Chondrocyte (in vitro differentiated cells): ENCODE data around the gene GPR37L1. TPM values are rescaled to one million over a fixed set of nuclear protein-coding genes. Genes with fewer than 3 reads are reported as not detected.

Experiments
- DNase-seq: peaks from one replicate; pipeline ENCODE4 v3.0.0; 2021; ENCODE audit warnings: mixed read lengths, low spot score
- H3K27ac Mint-ChIP-seq: one replicate; pipeline ENCODE4 v1.8.0; 2021; ENCODE audit warnings: mild to moderate bottlenecking, moderate library complexity, mixed read lengths; ENCODE audit not compliant: unreplicated experiment
- H3K27me3 Mint-ChIP-seq: 2 replicates; pipeline ENCODE4 v1.8.0; 2021; ENCODE audit warnings: low read depth, mixed read lengths
- H3K36me3 Mint-ChIP-seq: 2 replicates; pipeline ENCODE4 v1.8.0; 2021; ENCODE audit warnings: low read depth, mixed read lengths
- H3K4me1 Mint-ChIP-seq: 2 replicates; pipeline ENCODE4 v1.8.0; 2021; ENCODE audit warnings: low read depth, mild to moderate bottlenecking, mixed read lengths
- H3K4me3 Mint-ChIP-seq: one replicate; pipeline ENCODE4 v1.8.0; 2021; ENCODE audit warnings: mild to moderate bottlenecking, moderate library complexity, mixed read lengths; ENCODE audit not compliant: unreplicated experiment
- H3K9me3 Mint-ChIP-seq: 2 replicates; pipeline ENCODE4 v1.8.0; 2021; ENCODE audit warnings: low read depth, mixed read lengths
- CTCF ChIP-seq: fragments of 200-600 bp; sonication (generic); IDR thresholded peaks from 2 replicates; pipeline ENCODE4 v1.5.0; 2021; ENCODE audit warnings: antibody characterized with exemption, mild to moderate bottlenecking, moderate library complexity
- total RNA-seq: library from RNA; stranded (reverse); gene quantifications from 3 replicates; pipeline ENCODE4 v1.2.1, GENCODE V29; 2021

Gene GPR37L1
- total RNA-seq, 1 donor from 2014 or later: not detected

GRCh38 chr1:202117898-202118371, 4.8 kb upstream of the GPR37L1 start:
- DNase-seq: no peak
- Mint-ChIP-seq H3K27ac (no peak overlapping the region), H3K9me3 (no peaks in the 10 kb centered on the region), H3K4me3 (no peak overlapping the region), H3K4me1 (peaks cover 9% of the 10 kb centered on the region), H3K27me3 (no peaks in the 10 kb centered on the region), H3K36me3 (no peaks in the 10 kb centered on the region)
- no peak for TF ChIP-seq CTCF

- DNase-seq: no peak
- no peak for TF ChIP-seq CTCF
- Mint-ChIP-seq H3K27ac (no peak overlapping the region), H3K9me3 (no peaks in the 10 kb centered on the region), H3K4me3 (no peak overlapping the region), H3K27me3 (peaks cover 3% of the 10 kb centered on the region), H3K36me3 (no peaks in the 10 kb centered on the region), H3K4me1 (no peaks in the 10 kb centered on the region)
Measured at GRCh38 chr1:202121006-202121405, 1.7 kb upstream of the GPR37L1 start.

GRCh38 chr1:202123336-202123813, 658 bp downstream of the GPR37L1 start:
- H3K27ac Mint-ChIP-seq: no peak overlapping the region
- H3K27me3 Mint-ChIP-seq: peaks cover 3% of the 10 kb centered on the region
- no peaks in the 10 kb centered on the region for H3K36me3 Mint-ChIP-seq
- no peak overlapping the region for H3K4me3 Mint-ChIP-seq
- no peaks in the 10 kb centered on the region for H3K4me1 Mint-ChIP-seq
- no peaks in the 10 kb centered on the region for H3K9me3 Mint-ChIP-seq
- TF ChIP-seq CTCF: no peak
- no peak for DNase-seq

DNA sequence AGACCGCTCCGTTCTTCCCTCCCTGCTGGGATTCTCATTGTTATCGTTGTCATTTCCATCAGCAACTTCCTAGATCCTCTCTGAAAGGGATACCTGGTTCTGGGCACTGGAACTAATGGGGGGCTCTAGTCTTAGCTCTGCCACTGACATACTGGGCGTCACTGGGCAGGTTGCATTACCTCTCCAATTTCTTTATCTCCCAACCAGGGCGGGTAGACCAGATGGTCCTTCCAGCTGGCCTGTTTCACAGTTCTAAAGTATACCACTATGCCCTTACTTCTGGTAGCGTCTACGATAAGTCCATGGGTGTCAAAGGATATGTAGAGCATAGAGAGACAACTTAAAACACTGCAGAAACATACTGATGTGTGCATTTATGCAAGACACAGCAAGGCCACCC, 1.4 kb downstream of the GPR37L1 start:
- Mint-ChIP-seq H3K36me3 (no peaks in the 10 kb centered on the region), H3K4me1 (no peaks in the 10 kb centered on the region), H3K27me3 (peaks cover 3% of the 10 kb centered on the region), H3K9me3 (no peaks in the 10 kb centered on the region), H3K4me3 (no peak overlapping the region), H3K27ac (no peak overlapping the region)
- no peak for DNase-seq
- no peak for TF ChIP-seq CTCF

DNA sequence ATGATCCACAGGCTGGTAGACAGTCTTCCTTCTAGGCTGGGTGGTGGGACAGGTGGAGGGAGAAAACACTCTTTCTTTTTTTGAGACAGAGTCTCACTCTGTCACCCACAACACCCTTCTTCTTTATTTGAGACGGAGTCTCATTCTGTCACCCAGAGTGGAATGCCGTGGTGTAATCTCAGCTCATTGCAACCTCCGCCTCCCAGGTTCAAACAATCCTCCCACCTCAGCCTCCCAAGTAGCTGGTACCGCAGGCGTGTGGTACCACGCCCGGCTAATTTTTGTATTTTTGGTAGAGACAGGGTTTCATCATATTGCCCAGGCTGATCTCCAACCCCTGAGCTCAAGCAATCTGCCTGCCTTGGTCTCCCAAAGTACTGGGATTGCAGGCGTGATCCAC, 2.9 kb downstream of the GPR37L1 start:
- no peak for DNase-seq
- peaks cover 3% of the 10 kb centered on the region for H3K27me3 Mint-ChIP-seq
- no peaks in the 10 kb centered on the region for H3K9me3 Mint-ChIP-seq
- H3K4me1 Mint-ChIP-seq: no peaks in the 10 kb centered on the region
- H3K36me3 Mint-ChIP-seq: no peaks in the 10 kb centered on the region
- H3K27ac Mint-ChIP-seq: no peak overlapping the region
- no peak for TF ChIP-seq CTCF
- H3K4me3 Mint-ChIP-seq: no peak overlapping the region
